Astrocyte (in vitro differentiated cells and primary cell): ENCODE measurements around the gene NEMP1. TPM values are rescaled to one million over a fixed set of nuclear protein-coding genes. Genes with fewer than 3 reads are reported as not detected.

ENCODE experiments used
- DNase-seq: peaks from one replicate; pipeline ENCODE4 v3.0.0-alpha.2; 2010; ENCODE audit warnings: low read depth
- FAIRE-seq: peaks from 2 replicates; lab custom pipeline; 2011; peaks lifted over from hg19 to GRCh38; lab: Jason Lieb, UNC
- H2AFZ ChIP-seq: 2 replicates; pipeline ENCODE4 v1.6.0; 2012; ENCODE audit warnings: low read depth, low read length, inconsistent platforms
- H3K27ac ChIP-seq: 2 replicates; pipeline ENCODE4 v1.5.1; 2011; ENCODE audit warnings: low read depth, low read length, inconsistent platforms
- H3K27me3 ChIP-seq: 2 replicates; pipeline ENCODE4 v1.6.0; 2011; ENCODE audit warnings: low read length, inconsistent platforms; ENCODE audit not compliant: insufficient read depth
- H3K36me3 ChIP-seq: 2 replicates; pipeline ENCODE4 v1.5.1; 2011; ENCODE audit warnings: low read length, inconsistent platforms; ENCODE audit not compliant: insufficient read depth
- H3K4me1 ChIP-seq: 2 replicates; pipeline ENCODE4 v1.5.1; 2011; ENCODE audit warnings: low read length, inconsistent platforms; ENCODE audit not compliant: insufficient read depth
- H3K4me2 ChIP-seq: 2 replicates; pipeline ENCODE4 v1.6.0; 2012; ENCODE audit warnings: low read length, inconsistent platforms
- H3K4me3 ChIP-seq: 2 replicates; pipeline ENCODE4 v1.5.1; 2011; ENCODE audit warnings: low read depth, mild to moderate bottlenecking, low read length, inconsistent platforms; ENCODE audit not compliant: insufficient read depth
- H3K79me2 ChIP-seq: 2 replicates; pipeline ENCODE4 v1.6.0; 2012; ENCODE audit warnings: mild to moderate bottlenecking, low read length, inconsistent platforms; ENCODE audit not compliant: insufficient read depth
- H3K9ac ChIP-seq: 2 replicates; pipeline ENCODE4 v1.6.0; 2012; ENCODE audit warnings: mild to moderate bottlenecking, low read length, inconsistent platforms
- H3K9me3 ChIP-seq: 2 replicates; pipeline ENCODE4 v1.5.1; 2012; ENCODE audit warnings: low read depth, mild to moderate bottlenecking, low read length, inconsistent platforms; ENCODE audit not compliant: insufficient read depth
- H4K20me1 ChIP-seq: 2 replicates; pipeline ENCODE4 v1.6.0; 2012; ENCODE audit warnings: low read length, inconsistent platforms; ENCODE audit not compliant: insufficient read depth
- H3K27ac Mint-ChIP-seq: one replicate; pipeline ENCODE4 v1.8.0; 2021; ENCODE audit warnings: mild to moderate bottlenecking, mixed read lengths; ENCODE audit not compliant: unreplicated experiment
- H3K27me3 Mint-ChIP-seq: one replicate; pipeline ENCODE4 v1.8.0; 2021; ENCODE audit warnings: low read depth, mixed read lengths; ENCODE audit not compliant: unreplicated experiment
- H3K36me3 Mint-ChIP-seq: one replicate; pipeline ENCODE4 v1.8.0; 2021; ENCODE audit warnings: low read depth, mixed read lengths; ENCODE audit not compliant: unreplicated experiment
- H3K4me1 Mint-ChIP-seq: one replicate; pipeline ENCODE4 v1.8.0; 2021; ENCODE audit warnings: low read depth, mixed read lengths; ENCODE audit not compliant: unreplicated experiment
- H3K4me3 Mint-ChIP-seq: one replicate; pipeline ENCODE4 v1.8.0; 2021; ENCODE audit warnings: mild to moderate bottlenecking, moderate library complexity, mixed read lengths; ENCODE audit not compliant: unreplicated experiment
- H3K9me3 Mint-ChIP-seq: one replicate; pipeline ENCODE4 v1.8.0; 2021; ENCODE audit warnings: mild to moderate bottlenecking, mixed read lengths; ENCODE audit not compliant: unreplicated experiment
- CTCF ChIP-seq: IDR thresholded peaks from 2 replicates; pipeline ENCODE4 v1.5.1; 2011; ENCODE audit warnings: low read depth, mild to moderate bottlenecking, inconsistent platforms, low read length, moderate library complexity; ENCODE audit not compliant: insufficient read depth
- EZH2 ChIP-seq: IDR thresholded peaks from 2 replicates; pipeline ENCODE4 v1.6.1; 2012; ENCODE audit warnings: mild to moderate bottlenecking, low read length, inconsistent platforms; ENCODE audit not compliant: insufficient read depth
- total RNA-seq: library from RNA; stranded (reverse); gene quantifications from 2 replicates; pipeline ENCODE4 v1.2.1, GENCODE V29; 2021

The NEMP1 gene
- total RNA-seq, 1 donor from 2014 or later, result 10.6 TPM

GRCh38 chr12:57090490-57090889 is 11.9 kb upstream of the NEMP1 start:
- Histone ChIP-seq H3K4me2 (peak overlapping the region; percentile 99), H3K27me3 (no peaks in the 10 kb centered on the region), H3K36me3 (peaks cover 22% of the 10 kb centered on the region), H3K4me3 (peak overlapping the region; percentile 93), H2AFZ (no peak overlapping the region), H3K4me1 (peaks cover 58% of the 10 kb centered on the region), H4K20me1 (peaks cover 53% of the 10 kb centered on the region), H3K27ac (no peak overlapping the region), H3K9ac (peak overlapping the region; percentile 94), H3K9me3 (no peaks in the 10 kb centered on the region), H3K79me2 (peaks cover 54% of the 10 kb centered on the region)
- H3K36me3 Mint-ChIP-seq, result peaks cover 17% of the 10 kb centered on the region
- FAIRE-seq (no peak), DNase-seq (no peak)
- H3K4me1 Mint-ChIP-seq, result peaks cover 44% of the 10 kb centered on the region
- peak overlapping the region; percentile 98 for H3K4me3 Mint-ChIP-seq
- TF ChIP-seq CTCF (no peak), EZH2 (no peak)
- no peaks in the 10 kb centered on the region for H3K9me3 Mint-ChIP-seq
- H3K27ac Mint-ChIP-seq, result peak overlapping the region; percentile 63
- no peaks in the 10 kb centered on the region for H3K27me3 Mint-ChIP-seq

- Mint-ChIP-seq H3K27me3 (no peaks in the 10 kb centered on the region), H3K9me3 (no peaks in the 10 kb centered on the region), H3K27ac (peak overlapping the region; percentile 60), H3K4me3 (peak overlapping the region; percentile 98), H3K36me3 (peaks cover 15% of the 10 kb centered on the region), H3K4me1 (peaks cover 35% of the 10 kb centered on the region)
- peak overlapping the region; percentile 99 for H3K4me2 ChIP-seq
- H3K79me2 ChIP-seq, result peaks cover 53% of the 10 kb centered on the region
- DNase-seq (peak; percentile 36), FAIRE-seq (no peak)
- H3K27ac ChIP-seq, result peak overlapping the region; percentile 75
- H3K27me3 ChIP-seq, result no peaks in the 10 kb centered on the region
- no peaks in the 10 kb centered on the region for H3K9me3 ChIP-seq
- H4K20me1 ChIP-seq, result peaks cover 47% of the 10 kb centered on the region
- peaks cover 57% of the 10 kb centered on the region for H3K4me1 ChIP-seq
- H3K9ac ChIP-seq, result peak overlapping the region; percentile 94
- peak overlapping the region; percentile 58 for H2AFZ ChIP-seq
- H3K4me3 ChIP-seq, result peak overlapping the region; percentile 93
- TF ChIP-seq CTCF, result no peak
- no peak for TF ChIP-seq EZH2
- H3K36me3 ChIP-seq, result peaks cover 16% of the 10 kb centered on the region
These were observed 11.0 kb upstream of the NEMP1 start for GRCh38 chr12:57089271-57090245.
